GM18508 (cell line): ENCODE results near the gene PARD3.

Experiments
- ATAC-seq: cut with Tn5 transposase; IDR thresholded peaks from one replicate; pipeline ENCODE4 v1.9.1; 2021; ENCODE audit warnings: moderate number of reproducible peaks; ENCODE audit not compliant: insufficient read depth, unreplicated experiment

Gene PARD3

GRCh38 chr10:34189830-34190229 is 625.3 kb downstream of the PARD3 start:
- no peak for ATAC-seq

GRCh38 chr10:34188221-34188620 is 626.9 kb downstream of the PARD3 start:
- ATAC-seq = no peak

- no peak for ATAC-seq
These were observed 627.9 kb downstream of the PARD3 start for GRCh38 chr10:34187201-34187600.

GRCh38 chr10:34186745-34187144 is 628.4 kb downstream of the PARD3 start:
- no peak for ATAC-seq

GRCh38 chr10:34185998-34186397 is 629.1 kb downstream of the PARD3 start:
- ATAC-seq = no peak

GRCh38 chr10:34184939-34185386 is 630.1 kb downstream of the PARD3 start:
- ATAC-seq = no peak

GRCh38 chr10:34184397-34184796 is 630.7 kb downstream of the PARD3 start:
- no peak for ATAC-seq

GRCh38 chr10:34183016-34183796 is 631.9 kb downstream of the PARD3 start:
- ATAC-seq = no peak

- ATAC-seq = no peak
These were observed 633.4 kb downstream of the PARD3 start for GRCh38 chr10:34181553-34182300.

GRCh38 chr10:34180749-34181148 is 634.3 kb downstream of the PARD3 start:
- ATAC-seq = no peak

- ATAC-seq = no peak
These were observed 635.8 kb downstream of the PARD3 start for GRCh38 chr10:34179280-34179679.

- no peak for ATAC-seq
These were observed 636.3 kb downstream of the PARD3 start for GRCh38 chr10:34178756-34179155.

GRCh38 chr10:34178196-34178595 is 636.9 kb downstream of the PARD3 start:
- ATAC-seq = no peak

GRCh38 chr10:34177445-34177844 is 637.7 kb downstream of the PARD3 start:
- ATAC-seq = no peak

- ATAC-seq = no peak
These were observed 638.7 kb downstream of the PARD3 start for GRCh38 chr10:34176351-34176750.

GRCh38 chr10:34175121-34175520 is 640.0 kb downstream of the PARD3 start:
- no peak for ATAC-seq

- no peak for ATAC-seq
These were observed 642.1 kb downstream of the PARD3 start for GRCh38 chr10:34172936-34173533.

GRCh38 chr10:34171957-34172527 is 643.1 kb downstream of the PARD3 start:
- no peak for ATAC-seq

GRCh38 chr10:34169677-34170076 is 645.4 kb downstream of the PARD3 start:
- ATAC-seq = no peak

GRCh38 chr10:34169131-34169530 is 646.0 kb downstream of the PARD3 start:
- no peak for ATAC-seq

GRCh38 chr10:34168439-34168838 is 646.7 kb downstream of the PARD3 start:
- ATAC-seq = no peak
